Fibroblast of skin of abdomen (primary cell): ENCODE results near the gene NOP14.
"Not testable (repeated sequence)": the region's sequence is repeated elsewhere in the genome, so short reads cannot be mapped to it uniquely, and the experiment has no call there.

Experiments used
- DNase-seq: peaks from one replicate; pipeline ENCODE4 v3.0.0-alpha.2; 2013

NOP14 gene

GRCh38 chr4:2942532-2943363 lies 20.5 kb downstream of the NOP14 start:
- DNase-seq: no peak

- no peak for DNase-seq
Measured at GRCh38 chr4:2942037-2942531, 21.1 kb downstream of the NOP14 start.

GRCh38 chr4:2941138-2942036 lies 21.8 kb downstream of the NOP14 start:
- no peak for DNase-seq

- no peak for DNase-seq
Measured at GRCh38 chr4:2940267-2941137, 22.7 kb downstream of the NOP14 start.

GRCh38 chr4:2939383-2940243 lies 23.6 kb downstream of the NOP14 start:
- no peak for DNase-seq

GRCh38 chr4:2938906-2939305 lies 24.3 kb downstream of the NOP14 start:
- no peak for DNase-seq

- DNase-seq: not testable (repeated sequence)
Measured at GRCh38 chr4:2938411-2938810, 24.8 kb downstream of the NOP14 start.

- DNase-seq: no peak
Measured at GRCh38 chr4:2937986-2938385, 25.2 kb downstream of the NOP14 start.

GRCh38 chr4:2937146-2937857 lies 25.9 kb downstream of the NOP14 start:
- no peak for DNase-seq

GRCh38 chr4:2936773-2937145 lies 26.4 kb downstream of the NOP14 start:
- peak; percentile 37 for DNase-seq

GRCh38 chr4:2935762-2936743 lies 27.2 kb downstream of the NOP14 start:
- no peak for DNase-seq

GRCh38 chr4:2934813-2935761 lies 28.1 kb downstream of the NOP14 start:
- DNase-seq: peak; percentile 88

GRCh38 chr4:2934077-2934812 lies 29.0 kb downstream of the NOP14 start:
- peak; percentile 20 for DNase-seq

GRCh38 chr4:2933566-2934076 lies 29.6 kb downstream of the NOP14 start:
- DNase-seq: no peak

- no peak for DNase-seq
Measured at GRCh38 chr4:2932951-2933565, 30.1 kb downstream of the NOP14 start.

GRCh38 chr4:2932321-2932950 lies 30.8 kb downstream of the NOP14 start:
- DNase-seq: no peak
